Mesenteric fat pad (tissue), 1 donor: ENCODE measurements around the gene SHB. TPM values are rescaled to one million over a fixed set of nuclear protein-coding genes. Genes with fewer than 3 reads are reported as not detected.

Experiments used
- DNase-seq: peaks from one replicate; pipeline ENCODE4 v3.0.0-alpha.2; 2020; ENCODE audit warnings: low spot score
- total RNA-seq: library from RNA; stranded (reverse); fragmentation: NEBNext Ultra II Directional; extraction: Animal tissue kit (Norgen Biotek cat#: 25700); gene quantifications from one replicate; pipeline ENCODE4 v1.2.1, GENCODE V29; 2021
- donor health status: DM: yes; HTN: yes; CAD: no.

Gene SHB
- total RNA-seq, 1 donor from 2014 or later: 19.3 TPM

DNA sequence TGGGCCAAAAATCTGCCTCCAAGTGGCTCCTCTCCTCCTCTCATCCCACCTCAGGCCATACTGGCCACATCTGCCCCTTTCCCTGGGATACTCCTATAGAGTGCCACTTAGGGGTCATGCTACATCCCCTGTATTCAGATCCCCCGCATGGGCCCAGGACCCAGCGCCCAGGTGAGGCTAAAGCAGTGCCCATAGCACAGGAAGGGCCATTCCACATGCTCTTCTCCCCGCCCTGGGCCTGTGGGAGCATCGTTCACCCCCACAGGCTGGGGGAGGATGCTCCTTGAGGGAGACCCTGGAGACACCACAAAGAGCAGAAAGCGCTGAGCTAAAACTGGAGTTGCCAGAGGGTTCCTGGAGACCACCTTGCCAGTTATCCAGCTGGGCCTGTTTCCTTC is 112.6 kb downstream of the SHB start:
- DNase-seq: no peak

- no peak for DNase-seq
Observed at GRCh38 chr9:37955781-37956422, 113.1 kb downstream of the SHB start.

DNA sequence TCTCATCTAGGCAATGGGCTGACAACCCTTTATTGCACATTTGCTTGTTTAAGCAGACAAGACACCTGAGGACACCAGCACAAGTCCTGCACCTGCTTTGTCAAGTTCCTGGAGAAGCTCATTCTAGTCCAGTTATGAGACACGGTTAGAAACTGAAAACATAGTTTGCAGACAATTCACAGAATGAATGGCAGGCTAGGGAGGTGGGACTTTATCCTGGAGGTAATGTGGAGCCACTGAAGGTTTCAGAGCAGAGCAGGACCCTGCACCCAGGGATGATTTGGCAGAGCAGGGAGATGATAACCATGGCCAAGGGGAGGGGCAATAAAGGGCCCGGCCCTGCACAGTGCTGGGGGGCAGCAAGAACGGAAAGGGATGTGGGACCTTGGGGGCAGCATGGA is 114.4 kb downstream of the SHB start:
- no peak for DNase-seq

DNA sequence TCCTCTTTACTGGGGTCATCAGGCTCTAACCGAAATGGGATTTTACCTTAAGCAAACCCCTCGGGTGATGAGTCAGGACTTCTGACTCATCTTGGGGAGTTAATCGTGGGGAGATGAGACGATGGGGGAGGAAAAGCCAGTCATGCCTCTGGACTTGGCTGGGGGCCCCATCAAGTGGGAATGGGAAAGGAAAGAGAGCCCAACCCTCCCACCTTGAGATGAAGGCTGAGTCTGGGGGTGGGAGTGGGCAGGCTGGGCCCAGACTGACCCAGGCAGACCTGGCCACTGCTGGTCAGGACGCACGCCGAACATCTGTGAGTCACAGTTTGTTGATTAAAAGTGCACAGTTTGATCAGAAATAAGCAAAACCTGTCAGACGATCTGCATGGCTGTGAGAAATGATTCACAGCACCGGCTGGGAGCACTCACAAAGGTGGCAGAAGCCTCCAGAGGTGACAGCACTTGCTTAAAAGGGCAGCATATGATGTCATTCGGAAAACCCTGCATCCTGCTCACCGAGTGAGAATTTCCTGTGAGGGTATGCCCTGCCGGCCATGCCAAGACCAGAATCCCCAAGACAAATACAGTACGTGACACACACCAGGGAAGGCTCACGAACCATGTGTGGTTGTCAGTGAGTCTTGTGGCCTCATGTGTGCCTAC is 115.1 kb downstream of the SHB start:
- no peak for DNase-seq

DNA sequence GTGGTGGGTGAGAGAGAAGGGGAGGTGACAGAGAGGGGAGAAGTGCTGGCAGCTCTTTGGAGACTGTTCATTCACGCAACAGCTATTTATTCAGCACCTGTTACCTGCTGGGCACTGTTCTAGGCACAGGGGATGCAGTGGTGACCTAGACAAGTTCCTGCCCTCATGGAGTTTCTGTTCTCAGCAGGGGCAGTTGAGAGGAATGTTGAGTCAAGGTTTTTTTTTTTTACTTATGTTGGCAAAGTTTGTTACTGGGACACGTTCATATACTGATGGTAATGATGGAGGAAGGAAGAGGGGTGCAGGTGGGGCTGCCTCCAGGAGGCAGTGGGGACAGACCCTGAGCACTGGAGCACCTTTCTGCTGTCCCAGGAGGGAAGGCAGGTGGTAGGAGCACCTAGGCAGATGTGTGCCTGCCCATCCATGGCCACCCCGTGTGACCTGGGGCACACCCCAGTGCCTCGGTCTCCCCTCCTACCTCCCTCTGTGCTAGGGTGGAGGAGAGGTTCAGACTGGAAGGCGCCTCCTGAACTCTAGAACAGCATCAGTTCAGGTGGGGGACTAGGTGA is 115.7 kb downstream of the SHB start:
- DNase-seq: no peak

DNA sequence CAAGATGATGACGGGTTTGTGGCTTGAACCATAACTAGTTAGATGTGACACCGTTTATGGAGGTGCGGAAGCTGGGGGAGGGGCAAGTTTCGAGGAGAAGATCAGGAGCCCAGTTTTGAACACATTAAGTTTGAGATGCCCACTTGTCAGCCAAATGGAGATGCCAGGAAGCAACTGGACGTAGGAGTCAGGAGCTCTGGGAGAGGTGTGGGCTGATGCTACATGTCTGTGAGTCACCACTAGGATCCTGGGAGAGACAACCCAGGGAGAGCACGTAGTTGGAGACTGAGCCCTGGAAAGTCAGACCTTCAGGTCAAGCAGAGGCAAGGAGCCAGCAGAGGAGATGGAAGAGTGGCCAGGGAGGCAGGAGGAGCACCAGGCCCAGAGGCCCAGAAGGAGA is 116.3 kb downstream of the SHB start:
- no peak for DNase-seq

- DNase-seq: no peak
Observed at GRCh38 chr9:37951671-37952449, 117.2 kb downstream of the SHB start.

GRCh38 chr9:37950561-37950960 is 118.5 kb downstream of the SHB start:
- DNase-seq: no peak

DNA sequence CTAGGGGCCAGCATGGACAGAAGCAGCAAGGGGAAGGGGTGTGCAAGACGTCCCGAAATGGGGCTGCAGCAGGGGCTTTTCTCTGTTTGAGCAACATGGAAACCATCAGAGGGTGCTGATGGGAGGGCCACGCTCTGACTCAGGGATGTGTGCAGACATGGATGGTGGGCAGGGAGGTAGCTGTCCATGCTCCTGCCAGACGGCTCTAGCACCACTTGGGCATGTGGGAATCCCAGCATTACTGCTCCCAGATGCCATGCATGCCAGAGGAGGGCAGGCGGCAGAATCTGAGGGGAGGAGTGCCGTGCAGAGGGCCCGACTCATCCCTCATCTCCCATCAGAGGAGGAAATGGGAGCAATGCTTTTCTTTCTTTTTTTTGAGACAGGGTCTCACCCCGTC is 119.5 kb downstream of the SHB start:
- no peak for DNase-seq

- DNase-seq: no peak
Observed at GRCh38 chr9:37948417-37948980, 120.5 kb downstream of the SHB start.

GRCh38 chr9:37947977-37948376 is 121.0 kb downstream of the SHB start:
- no peak for DNase-seq

- DNase-seq: no peak
Observed at GRCh38 chr9:37947471-37947870, 121.6 kb downstream of the SHB start.

DNA sequence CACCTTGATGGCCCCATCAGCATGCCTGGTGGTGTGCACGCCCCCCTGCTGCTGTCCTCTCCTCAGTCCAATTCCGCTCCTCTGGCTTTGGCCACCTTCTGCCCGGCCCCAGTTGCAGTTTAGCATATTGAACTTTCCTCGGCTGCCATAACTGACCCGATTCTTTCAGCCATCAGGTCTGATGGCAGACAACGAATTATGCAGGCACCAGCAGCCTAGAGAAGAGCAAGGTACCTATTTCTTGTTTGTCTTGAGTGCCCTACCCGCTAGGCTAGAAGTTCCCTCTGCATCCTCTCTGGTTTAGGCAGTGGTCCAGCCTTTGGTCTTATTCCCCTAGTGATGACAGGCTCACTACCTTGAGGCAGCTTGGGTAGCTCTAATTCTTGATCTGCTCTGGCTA is 122.1 kb downstream of the SHB start:
- DNase-seq: no peak

GRCh38 chr9:37946041-37946440 is 123.0 kb downstream of the SHB start:
- DNase-seq: no peak

- DNase-seq: no peak
Observed at GRCh38 chr9:37944671-37945481, 124.2 kb downstream of the SHB start.

DNA sequence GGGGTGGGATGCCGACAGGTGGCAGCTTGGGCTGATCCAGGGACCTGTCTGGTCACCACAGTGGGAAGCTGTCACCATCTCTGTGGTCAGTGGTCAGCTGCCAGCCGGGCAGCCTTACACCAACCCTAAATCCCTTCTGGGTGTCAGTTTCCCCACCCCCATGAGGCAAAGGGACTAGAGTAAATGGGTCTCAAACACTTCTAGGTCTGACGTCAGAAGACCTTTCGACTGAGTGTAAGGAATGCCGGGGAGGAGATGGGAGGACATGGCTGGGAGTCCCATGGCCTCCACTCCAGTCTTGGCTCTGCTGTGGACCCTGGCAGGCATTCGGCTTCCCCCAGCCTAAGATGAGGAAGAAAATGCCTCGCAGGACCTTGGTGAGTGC is 124.8 kb downstream of the SHB start:
- no peak for DNase-seq

- DNase-seq: no peak
Observed at GRCh38 chr9:37943345-37944265, 125.4 kb downstream of the SHB start.

DNA sequence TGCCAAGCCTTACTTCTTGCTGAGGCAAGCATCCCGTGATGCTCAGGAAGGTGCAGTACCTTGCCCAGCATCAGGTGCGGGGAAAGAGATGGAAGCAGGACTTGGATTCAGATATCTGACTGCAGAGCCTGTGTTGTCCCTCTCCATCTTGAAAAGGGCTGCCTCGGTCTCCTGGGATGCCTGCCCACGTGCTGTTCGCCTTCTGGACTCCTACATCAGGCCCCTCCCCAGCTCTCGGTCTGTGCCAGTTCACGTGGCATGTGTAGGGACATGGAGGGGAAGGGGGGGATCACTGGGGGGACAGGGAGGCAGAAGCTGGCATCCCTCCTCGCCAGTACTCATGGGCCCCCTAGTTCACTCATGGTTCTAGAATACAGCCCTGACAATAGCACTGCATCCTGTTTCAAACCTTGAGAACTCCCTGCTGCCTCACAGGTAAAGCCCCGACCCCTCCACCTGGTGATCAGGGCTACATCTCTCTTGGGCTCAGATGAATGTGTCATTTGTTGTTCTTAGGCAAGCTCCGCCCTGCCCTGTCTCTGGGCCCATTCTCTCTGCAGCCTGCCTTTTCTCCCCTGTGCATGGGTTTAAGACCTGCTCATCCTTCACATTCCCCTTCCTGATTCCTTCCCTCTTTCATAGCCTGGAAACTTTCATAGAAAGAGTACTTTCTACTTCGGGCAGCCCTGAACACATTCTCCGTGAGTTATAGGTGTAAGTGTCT is 126.2 kb downstream of the SHB start:
- no peak for DNase-seq

DNA sequence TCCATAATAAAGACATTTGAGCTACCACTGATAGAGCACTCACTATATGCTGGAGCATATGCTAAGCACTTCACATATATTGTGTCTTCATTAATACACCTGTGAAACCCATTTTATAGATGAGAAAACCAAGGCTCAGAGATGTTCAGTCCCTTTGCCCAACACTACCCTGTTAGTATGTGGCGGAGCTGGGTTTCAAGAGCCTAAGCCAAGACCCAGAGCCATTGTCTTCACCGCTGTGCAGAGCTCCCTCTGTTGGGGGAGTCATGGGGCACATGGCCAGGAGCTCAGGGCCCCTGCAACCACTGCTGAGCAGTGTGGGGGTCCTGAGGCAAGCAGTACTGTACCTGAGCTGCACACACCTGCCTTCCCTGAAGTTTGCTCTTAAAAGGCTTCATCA is 127.8 kb downstream of the SHB start:
- no peak for DNase-seq
